ENCODE measurements around the gene STN1. TPM values are rescaled to one million over a fixed set of nuclear protein-coding genes. Genes with fewer than 3 reads are reported as not detected.

Gene STN1
- total and polyA plus RNA-seq, 9 of the 15 experiments (the other 6 are each of a cell fraction or from before 2014, with no cell fraction given) = 9.1 to 19.6 (median 13.8) TPM

GRCh38 chr10:103872137-103872931 is 45.6 kb downstream of the STN1 start:
- Histone ChIP-seq H3K9ac (ENCODE audit: insufficient read depth in 1 of 2, low read depth in 2 of 2, low read length in 2 of 2) (no peak overlapping the region), H3K79me2 (ENCODE audit: control insufficient read depth, insufficient read depth, low read length) (no peaks in the 10 kb centered on the region), H2AFZ (ENCODE audit: low read depth, low read length) (no peak overlapping the region), H4K20me1 (replicated peaks; ENCODE audit: control insufficient read depth, insufficient read depth, low read length) (no peaks in the 10 kb centered on the region), H3K36me3 (ENCODE audit: control insufficient read depth, insufficient read depth, low read length) (no peaks in the 10 kb centered on the region), H3K4me2 (ENCODE audit: insufficient read depth, low read length) (no peak overlapping the region), H3K4me3 (no peak overlapping the region), H3K27me3 (ENCODE audit: control insufficient read depth in 2 of 2, insufficient read depth in 2 of 2, low read length in 2 of 2) (peaks cover 5 to 18% of the 10 kb centered on the region in 2 experiments; a peak in 3 of 5 replicates), H3K27ac (ENCODE audit: extremely low read depth, low read depth, low read length) (no peak overlapping the region), H3K9me3 (replicated peaks; ENCODE audit: control insufficient read depth, insufficient read depth, low read depth, low read length) (no peaks in the 10 kb centered on the region), H3K9me1 (ENCODE audit: control insufficient read depth, insufficient read depth, low read length) (no peaks in the 10 kb centered on the region), H3K4me1 (replicated peaks in 1 of 2; ENCODE audit: control insufficient read depth in 2 of 2, insufficient read depth in 2 of 2, low read length in 2 of 2) (no peaks in the 10 kb centered on the region)
- DNase-seq (ENCODE audit: extremely low read depth in 1 of 4, low spot score in 3 of 4) = no peak
- CTCF ChIA-PET (ENCODE audit: low intra/inter-chr PET ratio) = no interaction called here
- POLR2A ChIA-PET = no interaction called here
- ATAC-seq = no peak
- in situ Hi-C loops (cut with MboI) (loop anchor here (25.0 kb wide), 1 partner anchor 285 kb away; no protein-coding TSS in a partner anchor), intact Hi-C loops (cut with micrococcal nuclease) (no loop called here)
- WGBS (ENCODE audit: insufficient coverage, low coverage, missing lambda C conversion rate) = 3% methylated on average over 9 of the region's 16 CpGs
- no TSS peak for BruUV-seq (replicated peaks)
- no peak for FAIRE-seq
- TF ChIP-seq TAL1 (IDR thresholded peaks at IDR 0.05) = no peak
- TF ChIP-seq, protein P1, sequence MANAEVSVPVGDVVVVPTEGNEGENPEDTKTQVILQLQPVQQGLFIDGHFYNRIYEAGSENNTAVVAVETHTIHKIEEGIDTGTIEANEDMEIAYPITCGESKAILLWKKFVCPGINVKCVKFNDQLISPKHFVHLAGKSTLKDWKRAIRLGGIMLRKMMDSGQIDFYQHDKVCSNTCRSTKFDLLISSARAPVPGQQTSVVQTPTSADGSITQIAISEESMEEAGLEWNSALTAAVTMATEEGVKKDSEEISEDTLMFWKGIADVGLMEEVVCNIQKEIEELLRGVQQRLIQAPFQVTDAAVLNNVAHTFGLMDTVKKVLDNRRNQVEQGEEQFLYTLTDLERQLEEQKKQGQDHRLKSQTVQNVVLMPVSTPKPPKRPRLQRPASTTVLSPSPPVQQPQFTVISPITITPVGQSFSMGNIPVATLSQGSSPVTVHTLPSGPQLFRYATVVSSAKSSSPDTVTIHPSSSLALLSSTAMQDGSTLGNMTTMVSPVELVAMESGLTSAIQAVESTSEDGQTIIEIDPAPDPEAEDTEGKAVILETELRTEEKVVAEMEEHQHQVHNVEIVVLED (CRISPR knock-in tag; IDR thresholded peaks at IDR 0.05) = no peak
- no peak for TF ChIP-seq PTBP1 (IDR thresholded peaks at IDR 0.05; ENCODE audit: low read depth, low read length)
- no peak for TF ChIP-seq ATF7 (IDR thresholded peaks at IDR 0.05)
- TF ChIP-seq ZBTB11 (CRISPR knock-in tag; IDR thresholded peaks at IDR 0.05) = no peak
- no peak for TF ChIP-seq ARID1B (IDR thresholded peaks at IDR 0.05)
- TF ChIP-seq ETV6 (IDR thresholded peaks at IDR 0.05; ENCODE audit: borderline replicate concordance in 1 of 2, low read depth in 2 of 2, low read length in 1 of 2) = no peak
- no peak for TF ChIP-seq ETV6 (CRISPR knock-in tag; IDR thresholded peaks at IDR 0.05; ENCODE audit: borderline replicate concordance)
- TF ChIP-seq ILK (tag; IDR thresholded peaks at IDR 0.05; ENCODE audit: borderline replicate concordance, low read depth) = no peak
- TF ChIP-seq HIVEP1 (CRISPR knock-in tag; IDR thresholded peaks at IDR 0.05) = no peak

Measured in K562 (cell line).